ENCODE measurements around the gene EVPL.
"Not testable (repeated sequence)": the region's sequence is repeated elsewhere in the genome, so short reads cannot be mapped to it uniquely, and the experiment has no call there.

EVPL gene

GRCh38 chr17:75996665-75997590 lies 30.2 kb downstream of the EVPL start:
- DNase-seq, result no peak

GRCh38 chr17:75995385-75995925 lies 31.7 kb downstream of the EVPL start:
- no peak for DNase-seq

GRCh38 chr17:75994802-75995370 lies 32.2 kb downstream of the EVPL start:
- DNase-seq, result no peak

- DNase-seq, result no peak
Observed at GRCh38 chr17:75991396-75991795, 35.7 kb downstream of the EVPL start.

- no peak for DNase-seq
Observed at GRCh38 chr17:75987041-75987440, 40.1 kb downstream of the EVPL start.

GRCh38 chr17:75985986-75986385 lies 41.1 kb downstream of the EVPL start:
- no peak for DNase-seq

GRCh38 chr17:75983501-75984181 lies 43.5 kb downstream of the EVPL start:
- no peak for DNase-seq

- DNase-seq, result no peak
Observed at GRCh38 chr17:75981019-75981615, 46.0 kb downstream of the EVPL start.

GRCh38 chr17:75980188-75981018 lies 46.7 kb downstream of the EVPL start:
- no peak for DNase-seq

- DNase-seq, result no peak
Observed at GRCh38 chr17:75979705-75980187, 47.4 kb downstream of the EVPL start.

GRCh38 chr17:75978938-75979704 lies 48.0 kb downstream of the EVPL start, which contains the start of the genes ACOX1 and TEN1:
ACOX1 (minus strand) TSS chr17:75979166; CDS start chr17:75979073, 93 bp downstream.
TEN1 (plus strand) TSS chr17:75979240; CDS start chr17:75986193, 6,953 bp downstream.
- DNase-seq, result peak; percentile 85

GRCh38 chr17:75976175-75976848 lies 50.8 kb downstream of the EVPL start:
- no peak for DNase-seq

GRCh38 chr17:75975757-75976174 lies 51.3 kb downstream of the EVPL start:
- no peak for DNase-seq

GRCh38 chr17:75975187-75975586 lies 51.9 kb downstream of the EVPL start:
- not testable (repeated sequence) for DNase-seq

GRCh38 chr17:75970626-75971025 lies 56.5 kb downstream of the EVPL start:
- no peak for DNase-seq

GRCh38 chr17:75970011-75970523 lies 57.0 kb downstream of the EVPL start:
- no peak for DNase-seq

- DNase-seq, result not testable (repeated sequence)
Observed at GRCh38 chr17:75969044-75969443, 58.1 kb downstream of the EVPL start.

- no peak for DNase-seq
Observed at GRCh38 chr17:75965468-75965867, 61.6 kb downstream of the EVPL start.

- DNase-seq, result no peak
Observed at GRCh38 chr17:75959839-75960511, 67.1 kb downstream of the EVPL start.
